Muscle layer of duodenum (tissue), 2 donors: ENCODE measurements around the gene DIP2C.

Source experiments
- H3K27ac ChIP-seq: one replicate; pipeline ENCODE4 v1.7.0; 2013; ENCODE audit warnings: mild to moderate bottlenecking, low read length
- H3K27me3 ChIP-seq: one replicate; pipeline ENCODE4 v1.7.0; 2013; ENCODE audit warnings: low read depth, mild to moderate bottlenecking, control low read depth, low read length
- H3K36me3 ChIP-seq, 2 donors: one replicate each; pipeline ENCODE4 v1.7.0; 2013; ENCODE audit warnings: low read length in 2 of 2, control low read depth in 1 of 2, mild to moderate bottlenecking in 1 of 2; ENCODE audit not compliant: insufficient read depth in 2 of 2, control insufficient read depth in 1 of 2
- H3K4me1 ChIP-seq, 2 donors: one replicate each; pipeline ENCODE4 v1.7.0; 2013; ENCODE audit warnings: low read length in 2 of 2, mild to moderate bottlenecking in 2 of 2, control low read depth in 1 of 2, moderate library complexity in 1 of 2; ENCODE audit not compliant: insufficient read depth in 2 of 2, control insufficient read depth in 1 of 2
- H3K4me3 ChIP-seq, 2 donors: one replicate each; pipeline ENCODE4 v1.7.0; 2013; ENCODE audit warnings: low read length in 2 of 2, low read depth in 1 of 2, mild to moderate bottlenecking in 1 of 2
- H3K9me3 ChIP-seq, 2 donors: one replicate each; pipeline ENCODE4 v1.7.0; 2013; ENCODE audit warnings: low read length in 2 of 2, control low read depth in 1 of 2, mild to moderate bottlenecking in 1 of 2; ENCODE audit not compliant: control insufficient read depth in 1 of 2
- donor health status: healthy.

Gene DIP2C

GRCh38 chr10:672203-672602, 17.3 kb downstream of the DIP2C start:
- H3K27me3 ChIP-seq: no peaks in the 10 kb centered on the region
- no peak overlapping the region for H3K27ac ChIP-seq
- H3K9me3 ChIP-seq: no peaks in the 10 kb centered on the region
- H3K4me1 ChIP-seq: peaks cover 0 to 8% of the 10 kb centered on the region in 2 donors
- no peak overlapping the region for H3K4me3 ChIP-seq
- H3K36me3 ChIP-seq: no peaks in the 10 kb centered on the region

- H3K4me1 ChIP-seq: peaks cover 0 to 8% of the 10 kb centered on the region in 2 donors
- no peak overlapping the region for H3K27ac ChIP-seq
Measured at GRCh38 chr10:670990-671389, 18.5 kb downstream of the DIP2C start.

GRCh38 chr10:670038-670437, 19.4 kb downstream of the DIP2C start:
- Histone ChIP-seq H3K36me3 (no peaks in the 10 kb centered on the region), H3K9me3 (no peaks in the 10 kb centered on the region), H3K27ac (no peak overlapping the region), H3K27me3 (no peaks in the 10 kb centered on the region), H3K4me1 (peaks cover 0 to 8% of the 10 kb centered on the region in 2 donors), H3K4me3 (no peak overlapping the region)

More at GRCh38 chr10:670990-671389, 18.5 kb downstream of the DIP2C start:
- no peaks in the 10 kb centered on the region for H3K27me3 ChIP-seq
- no peaks in the 10 kb centered on the region for H3K36me3 ChIP-seq
- no peak overlapping the region for H3K4me3 ChIP-seq
- H3K9me3 ChIP-seq: no peaks in the 10 kb centered on the region

- no peaks in the 10 kb centered on the region for H3K9me3 ChIP-seq
- peaks cover 0 to 12% of the 10 kb centered on the region in 2 donors for H3K4me1 ChIP-seq
- no peaks in the 10 kb centered on the region for H3K27me3 ChIP-seq
- no peak overlapping the region for H3K27ac ChIP-seq
- no peak overlapping the region for H3K4me3 ChIP-seq
- H3K36me3 ChIP-seq: no peaks in the 10 kb centered on the region
Measured at GRCh38 chr10:668786-669485, 20.5 kb downstream of the DIP2C start.

GRCh38 chr10:667602-668143, 21.8 kb downstream of the DIP2C start:
- Histone ChIP-seq H3K27ac (no peak overlapping the region), H3K9me3 (no peaks in the 10 kb centered on the region), H3K4me1 (peaks cover 0 to 21% of the 10 kb centered on the region in 2 donors), H3K4me3 (no peak overlapping the region), H3K27me3 (no peaks in the 10 kb centered on the region), H3K36me3 (no peaks in the 10 kb centered on the region)

- Histone ChIP-seq H3K4me3 (no peak overlapping the region), H3K36me3 (no peaks in the 10 kb centered on the region), H3K4me1 (peaks cover 3 to 25% of the 10 kb centered on the region in 2 donors), H3K9me3 (no peaks in the 10 kb centered on the region), H3K27me3 (no peaks in the 10 kb centered on the region), H3K27ac (no peak overlapping the region)
Measured at GRCh38 chr10:667096-667495, 22.4 kb downstream of the DIP2C start.

GRCh38 chr10:666237-667012, 23.0 kb downstream of the DIP2C start:
- peaks cover 9 to 32% of the 10 kb centered on the region in 2 donors for H3K4me1 ChIP-seq
- peak overlapping the region in 1 of 2 donors; percentile 44 for H3K4me3 ChIP-seq
- no peaks in the 10 kb centered on the region for H3K9me3 ChIP-seq
- H3K27ac ChIP-seq: no peak overlapping the region
- H3K36me3 ChIP-seq: no peaks in the 10 kb centered on the region
- no peaks in the 10 kb centered on the region for H3K27me3 ChIP-seq

- Histone ChIP-seq H3K4me3 (peak overlapping the region; percentile 30 to 44), H3K36me3 (no peaks in the 10 kb centered on the region), H3K4me1 (peaks cover 17 to 40% of the 10 kb centered on the region in 2 donors), H3K27ac (peak overlapping the region; percentile 28), H3K9me3 (no peaks in the 10 kb centered on the region), H3K27me3 (no peaks in the 10 kb centered on the region)
Measured at GRCh38 chr10:665579-666091, 23.8 kb downstream of the DIP2C start.

- no peak overlapping the region for H3K27ac ChIP-seq
- H3K27me3 ChIP-seq: no peaks in the 10 kb centered on the region
- peaks cover 20 to 40% of the 10 kb centered on the region in 2 donors for H3K4me1 ChIP-seq
- no peaks in the 10 kb centered on the region for H3K36me3 ChIP-seq
- no peak overlapping the region for H3K4me3 ChIP-seq
- H3K9me3 ChIP-seq: no peaks in the 10 kb centered on the region
Measured at GRCh38 chr10:664893-665292, 24.6 kb downstream of the DIP2C start.

GRCh38 chr10:664301-664700, 25.2 kb downstream of the DIP2C start:
- Histone ChIP-seq H3K27me3 (no peaks in the 10 kb centered on the region), H3K9me3 (no peaks in the 10 kb centered on the region), H3K4me1 (peaks cover 25 to 43% of the 10 kb centered on the region in 2 donors), H3K4me3 (no peak overlapping the region), H3K36me3 (no peaks in the 10 kb centered on the region), H3K27ac (no peak overlapping the region)

- Histone ChIP-seq H3K27me3 (no peaks in the 10 kb centered on the region), H3K4me1 (peaks cover 30 to 43% of the 10 kb centered on the region in 2 donors), H3K4me3 (no peak overlapping the region), H3K27ac (peak overlapping the region; percentile 13), H3K36me3 (no peaks in the 10 kb centered on the region), H3K9me3 (no peaks in the 10 kb centered on the region)
Measured at GRCh38 chr10:663831-664251, 25.6 kb downstream of the DIP2C start.
